DOHH2 (cell line): Measurements from ENCODE around the gene ZNF789.

Source experiments
- H3F3A ChIP-seq: fragments of 200-600 bp; sonication (generic), shearing (Covaris generic); 2 replicates; pipeline ENCODE4 v1.6.0; 2016; ENCODE audit warnings: antibody characterized with exemption, mild to moderate bottlenecking; ENCODE audit not compliant: control insufficient read depth, insufficient read depth
- H3K27ac ChIP-seq: fragments of 200-600 bp; sonication (generic); 2 replicates; pipeline ENCODE4 v1.5.1; 2014; ENCODE audit warnings: low read depth, mild to moderate bottlenecking, low read length, moderate library complexity
- H3K27me3 ChIP-seq: fragments of 200-600 bp; sonication (generic); 2 replicates; pipeline ENCODE4 v1.6.1; 2014; ENCODE audit warnings: mild to moderate bottlenecking, low read length, mixed read lengths; ENCODE audit not compliant: control insufficient read depth
- H3K36me3 ChIP-seq: fragments of 200-600 bp; sonication (generic); 2 replicates; pipeline ENCODE4 v1.6.1; 2014; ENCODE audit warnings: mild to moderate bottlenecking, low read length, moderate library complexity, mixed read lengths; ENCODE audit not compliant: control insufficient read depth
- H3K4me1 ChIP-seq: fragments of 200-600 bp; sonication (generic); 2 replicates; pipeline ENCODE4 v1.6.1; 2014; ENCODE audit warnings: mild to moderate bottlenecking, low read length, mixed read lengths; ENCODE audit not compliant: control insufficient read depth
- H3K4me2 ChIP-seq: fragments of 200-600 bp; sonication (generic); 2 replicates; pipeline ENCODE4 v1.6.0; 2014; ENCODE audit warnings: mild to moderate bottlenecking, low read length, moderate library complexity
- H3K4me3 ChIP-seq: fragments of 200-600 bp; sonication (generic); 2 replicates; pipeline ENCODE4 v1.5.1; 2014; ENCODE audit warnings: mild to moderate bottlenecking, low read length, mixed read lengths
- H3K79me2 ChIP-seq: fragments of 200-600 bp; sonication (generic); 2 replicates; pipeline ENCODE4 v1.6.1; 2014; ENCODE audit warnings: mild to moderate bottlenecking, low read length, mixed read lengths; ENCODE audit not compliant: control insufficient read depth
- H3K9me2 ChIP-seq: fragments of 200-600 bp; sonication (generic); replicated peaks from 2 replicates; pipeline ENCODE4 v1.6.1; 2014; ENCODE audit warnings: mild to moderate bottlenecking, low read length, mixed read lengths; ENCODE audit not compliant: control insufficient read depth
- H3K9me3 ChIP-seq: fragments of 200-600 bp; sonication (generic); 2 replicates; pipeline ENCODE4 v1.6.1; 2014; ENCODE audit warnings: antibody characterized with exemption, low read length, mixed read lengths; ENCODE audit not compliant: control insufficient read depth, insufficient read depth
- H4K20me1 ChIP-seq: fragments of 200-600 bp; sonication (generic); 2 replicates; pipeline ENCODE4 v1.6.0; 2014; ENCODE audit warnings: low read depth, mild to moderate bottlenecking, antibody characterized with exemption, low read length, moderate library complexity; ENCODE audit not compliant: control insufficient read depth, insufficient read depth
- CTCF ChIP-seq: fragments of 200-600 bp; sonication (generic); IDR thresholded peaks from one replicate; pipeline ENCODE4 v1.5.1; 2014; ENCODE audit warnings: antibody characterized with exemption, mild to moderate bottlenecking, low read depth, low read length; ENCODE audit not compliant: poor library complexity, severe bottlenecking
- EZH2phosphoT487 ChIP-seq: fragments of 200-600 bp; sonication (generic); IDR thresholded peaks from 2 replicates; pipeline ENCODE4 v1.6.1; 2017; ENCODE audit warnings: borderline replicate concordance, mild to moderate bottlenecking, antibody characterized with exemption, low read length, moderate library complexity, mixed read lengths

Gene ZNF789

GRCh38 chr7:99438573-99439480 is 33.9 kb upstream of the ZNF789 start, which contains the start of the genes CPSF4 and PTCD1:
Gene CPSF4, plus strand, starts transcription at chr7:99438943. Its CDS starts 140 bp downstream, at chr7:99439083.
Gene PTCD1, minus strand, starts transcription at chr7:99438798. Its CDS starts 3,556 bp downstream, at chr7:99435242.
- peaks cover 22% of the 10 kb centered on the region for H3K4me1 ChIP-seq
- H3F3A ChIP-seq, result no peaks in the 10 kb centered on the region
- peak within 1 kb of the TSS; percentile 58 for H3K27ac ChIP-seq
- peak within 1 kb of the TSS; percentile 91 for H3K4me3 ChIP-seq
- peaks cover 79% of the 10 kb centered on the region for H3K79me2 ChIP-seq
- no peak for TF ChIP-seq CTCF
- TF ChIP-seq EZH2phosphoT487, result no peak
- no peaks in the 10 kb centered on the region for H3K9me3 ChIP-seq
- no peaks in the 10 kb centered on the region for H3K27me3 ChIP-seq
- H3K4me2 ChIP-seq, result peak within 1 kb of the TSS; percentile 92
- peaks cover 14% of the 10 kb centered on the region for H4K20me1 ChIP-seq
- peaks cover 66% of the 10 kb centered on the region for H3K36me3 ChIP-seq
- H3K9me2 ChIP-seq, result no peaks in the 10 kb centered on the region

- H3K4me3 ChIP-seq, result peak overlapping the region; percentile 91
- H3K27ac ChIP-seq, result no peak overlapping the region
- peaks cover 65% of the 10 kb centered on the region for H3K36me3 ChIP-seq
- no peaks in the 10 kb centered on the region for H3K9me3 ChIP-seq
- H3K9me2 ChIP-seq, result no peaks in the 10 kb centered on the region
- H3K79me2 ChIP-seq, result peaks cover 74% of the 10 kb centered on the region
- H3K27me3 ChIP-seq, result no peaks in the 10 kb centered on the region
- TF ChIP-seq EZH2phosphoT487 (no peak), CTCF (no peak)
- peak overlapping the region; percentile 92 for H3K4me2 ChIP-seq
- H4K20me1 ChIP-seq, result peaks cover 14% of the 10 kb centered on the region
- H3K4me1 ChIP-seq, result peaks cover 28% of the 10 kb centered on the region
- no peaks in the 10 kb centered on the region for H3F3A ChIP-seq
Measured at GRCh38 chr7:99440195-99440594, 32.5 kb upstream of the ZNF789 start.

GRCh38 chr7:99446096-99446495 is 26.6 kb upstream of the ZNF789 start:
- no peaks in the 10 kb centered on the region for H3K27me3 ChIP-seq
- TF ChIP-seq EZH2phosphoT487 (no peak), CTCF (no peak)
- no peak overlapping the region for H3K4me3 ChIP-seq
- no peaks in the 10 kb centered on the region for H3K9me2 ChIP-seq
- peaks cover 25% of the 10 kb centered on the region for H3K79me2 ChIP-seq
- H3K9me3 ChIP-seq, result no peaks in the 10 kb centered on the region
- H3K36me3 ChIP-seq, result peaks cover 91% of the 10 kb centered on the region
- no peak overlapping the region for H3K27ac ChIP-seq
- H3K4me1 ChIP-seq, result peaks cover 9% of the 10 kb centered on the region
- H4K20me1 ChIP-seq, result 0 out of 2 replicates have a peak, but pooled peaks cover 3% of the 10 kb centered on the region
- H3F3A ChIP-seq, result no peaks in the 10 kb centered on the region
- no peak overlapping the region for H3K4me2 ChIP-seq
